ENCODE measurements around the gene GTF3C5.

- TF ChIP-seq CTCF (IDR thresholded peaks at IDR 0.05) = no peak
- TF ChIP-seq EZH2phosphoT487 (IDR thresholded peaks at IDR 0.05) = no peak
- TF ChIP-seq EZH2 (IDR thresholded peaks at IDR 0.05) = no peak
Observed at GRCh38 chr9:133056533-133056932, 25.7 kb downstream of the GTF3C5 start.
